Omental fat pad (tissue), 4 donors: ENCODE measurements around the gene GRIK5. TPM values are rescaled to one million over a fixed set of nuclear protein-coding genes. Genes with fewer than 3 reads are reported as not detected.

Source experiments
- ATAC-seq: fragments of 150-250 bp; one replicate; pipeline ENCODE4 v1.9.1; 2016; ENCODE audit warnings: mild to moderate bottlenecking, moderate library complexity; ENCODE audit not compliant: low FRiP score
- DNase-seq: peaks from one replicate; pipeline ENCODE4 v3.0.0-alpha.2; 2019; ENCODE audit warnings: low spot score
- CTCF ChIP-seq, 3 donors: fragments of 450-650 bp; IDR thresholded peaks; one replicate each; pipeline ENCODE4 v1.5.1; 2016 to 2017; ENCODE audit warnings: antibody characterized with exemption in 3 of 3, mild to moderate bottlenecking in 3 of 3, moderate library complexity in 2 of 3
- total RNA-seq, 4 donors: library from RNA; depleted of rRNA; stranded (reverse); fragments of >200 nt; gene quantifications; one replicate each; pipeline ENCODE4 v1.1.0, GENCODE V29; 2016

GRIK5 gene
- total RNA-seq, 4 donors from 2014 or later, result 0.32 to 2.1 (median 1.6) TPM

GRCh38 chr19:42095814-42096230, 25.8 kb upstream of the GRIK5 start:
- no peak for TF ChIP-seq CTCF (IDR thresholded peaks at IDR 0.05)
- DNase-seq, result no peak
- ATAC-seq, result peak; percentile 31

GRCh38 chr19:42095142-42095813, 25.3 kb upstream of the GRIK5 start:
- DNase-seq (no peak), ATAC-seq (no peak)
- TF ChIP-seq CTCF (IDR thresholded peaks at IDR 0.05), result no peak

- DNase-seq (no peak), ATAC-seq (no peak)
- no peak for TF ChIP-seq CTCF (IDR thresholded peaks at IDR 0.05)
These were observed 23.9 kb upstream of the GRIK5 start for GRCh38 chr19:42093926-42094325.

- ATAC-seq, result no peak
- DNase-seq, result no peak
- no peak for TF ChIP-seq CTCF (IDR thresholded peaks at IDR 0.05)
These were observed 23.5 kb upstream of the GRIK5 start for GRCh38 chr19:42093505-42093904.

- ATAC-seq, result no peak
- TF ChIP-seq CTCF (IDR thresholded peaks at IDR 0.05), result no peak
- no peak for DNase-seq
These were observed 22.3 kb upstream of the GRIK5 start for GRCh38 chr19:42092350-42092749.

GRCh38 chr19:42091742-42092141, 21.7 kb upstream of the GRIK5 start:
- ATAC-seq, result no peak
- DNase-seq, result no peak
- TF ChIP-seq CTCF (IDR thresholded peaks at IDR 0.05), result no peak

GRCh38 chr19:42091300-42091699, 21.3 kb upstream of the GRIK5 start:
- no peak for ATAC-seq
- no peak for TF ChIP-seq CTCF (IDR thresholded peaks at IDR 0.05)
- DNase-seq, result no peak
